Measurements from ENCODE around the gene SHLD1.

DNA sequence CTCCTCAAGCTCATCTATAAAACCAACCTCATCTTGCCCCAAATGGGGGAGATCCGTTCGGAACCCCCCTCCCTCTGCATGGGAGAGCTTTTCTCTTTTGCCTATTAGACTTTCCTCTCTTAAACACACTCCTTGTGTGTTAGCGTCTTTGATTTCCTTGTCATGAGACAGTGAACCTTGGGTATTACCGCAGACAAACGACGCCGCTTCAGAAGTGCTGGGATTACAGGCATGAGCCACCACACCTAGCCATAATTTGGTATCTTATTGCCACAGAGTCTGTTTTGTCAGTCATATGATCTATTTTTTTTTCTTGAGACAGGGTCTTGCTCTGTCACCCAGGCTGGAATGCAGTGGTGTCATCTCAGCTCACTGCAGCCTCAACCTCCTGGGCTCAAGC lies 3.6 kb downstream of the SHLD1 start:
- TF ChIP-seq SUZ12 (IDR thresholded peaks at IDR 0.05; ENCODE audit: extremely low read depth, insufficient read depth, insufficient read length) (no peak), ZNF274 (IDR thresholded peaks at IDR 0.05; ENCODE audit: low read depth, low read length) (no peak)
